Neural progenitor cell (in vitro differentiated cells): ENCODE results near the gene EMILIN2. TPM values are rescaled to one million over a fixed set of nuclear protein-coding genes. Genes with fewer than 3 reads are reported as not detected.
"Not testable (repeated sequence)": the region's sequence is repeated elsewhere in the genome, so short reads cannot be mapped to it uniquely, and the experiment has no call there.

ENCODE experiments used
- DNase-seq: peaks from one replicate; pipeline ENCODE4 v3.0.0-alpha.2; 2016; ENCODE audit warnings: low spot score
- H2AFZ ChIP-seq: fragments of 200-600 bp; sonication (generic); replicated peaks from 2 replicates; pipeline ENCODE4 v1.6.1; 2016; ENCODE audit warnings: antibody characterized with exemption
- H3F3A ChIP-seq: fragments of 200-600 bp; sonication (generic); 2 replicates; pipeline ENCODE4 v1.6.1; 2016; ENCODE audit warnings: antibody characterized with exemption, low read depth
- H3K27ac ChIP-seq: fragments of 200-600 bp; sonication (generic); 2 replicates; pipeline ENCODE4 v1.5.1; 2016; ENCODE audit warnings: mild to moderate bottlenecking
- H3K27me3 ChIP-seq: fragments of 200-600 bp; sonication (generic); 2 replicates; pipeline ENCODE4 v1.6.1; 2016; ENCODE audit warnings: mild to moderate bottlenecking, moderate library complexity
- H3K36me3 ChIP-seq: fragments of 200-600 bp; sonication (generic); 2 replicates; pipeline ENCODE4 v1.5.1; 2016
- H3K4me1 ChIP-seq: fragments of 200-600 bp; sonication (generic); 2 replicates; pipeline ENCODE4 v1.6.1; 2016; ENCODE audit warnings: mixed run types
- H3K4me2 ChIP-seq: fragments of 200-600 bp; sonication (generic); 2 replicates; pipeline ENCODE4 v1.6.1; 2016
- H3K4me3 ChIP-seq: fragments of 200-600 bp; sonication (generic); 2 replicates; pipeline ENCODE4 v1.5.1; 2016
- H3K79me2 ChIP-seq: fragments of 200-600 bp; sonication (generic); 2 replicates; pipeline ENCODE4 v1.6.1; 2016; ENCODE audit warnings: low read depth
- H3K9ac ChIP-seq: fragments of 200-600 bp; sonication (generic); 2 replicates; pipeline ENCODE4 v1.6.1; 2016
- H3K9me3 ChIP-seq: fragments of 200-600 bp; sonication (generic); 2 replicates; pipeline ENCODE4 v1.5.1; 2016; ENCODE audit warnings: low read depth
- H4K20me1 ChIP-seq: fragments of 200-600 bp; sonication (generic); 2 replicates; pipeline ENCODE4 v1.6.1; 2016; ENCODE audit warnings: low read depth
- H3K27ac Mint-ChIP-seq: 3 replicates; pipeline ENCODE4 v1.8.0; 2021; ENCODE audit warnings: mixed read lengths
- H3K27me3 Mint-ChIP-seq: 2 replicates; pipeline ENCODE4 v1.8.0; 2022; ENCODE audit warnings: low read depth, mild to moderate bottlenecking, inconsistent platforms, moderate library complexity, mixed read lengths; ENCODE audit not compliant: insufficient read depth
- H3K36me3 Mint-ChIP-seq: 3 replicates; pipeline ENCODE4 v1.8.0; 2021; ENCODE audit warnings: mixed read lengths
- H3K4me1 Mint-ChIP-seq: 3 replicates; pipeline ENCODE4 v1.8.0; 2021; ENCODE audit warnings: mixed read lengths
- H3K4me3 Mint-ChIP-seq: 3 replicates; pipeline ENCODE4 v1.8.0; 2021; ENCODE audit warnings: mild to moderate bottlenecking, moderate library complexity, mixed read lengths
- H3K9me3 Mint-ChIP-seq: 3 replicates; pipeline ENCODE4 v1.8.0; 2020; ENCODE audit warnings: mixed read lengths
- EZH2 ChIP-seq: fragments of 200-600 bp; sonication (generic); IDR thresholded peaks from 2 replicates; pipeline ENCODE4 v1.6.1; 2017; ENCODE audit warnings: antibody characterized with exemption, mild to moderate bottlenecking, moderate library complexity
- EZH2phosphoT487 ChIP-seq: fragments of 200-600 bp; sonication (generic); IDR thresholded peaks from 2 replicates; pipeline ENCODE4 v1.6.1; 2017; ENCODE audit warnings: antibody characterized with exemption
- total RNA-seq: library from RNA; depleted of rRNA; stranded (reverse); fragments of >200 nt; gene quantifications from 2 replicates; pipeline ENCODE4 v1.2.3, GENCODE V29; 2015; ENCODE audit warnings: low replicate concordance
- TF ChIP-seq, protein P1 (sequence below): fragments of 200-600 bp; sonication (generic); IDR thresholded peaks from 2 replicates; pipeline ENCODE4 v1.5.1; 2017; ENCODE audit warnings: antibody characterized with exemption, mild to moderate bottlenecking

EMILIN2 gene
- total RNA-seq, 1 donor from 2014 or later: 2.2 TPM

DNA sequence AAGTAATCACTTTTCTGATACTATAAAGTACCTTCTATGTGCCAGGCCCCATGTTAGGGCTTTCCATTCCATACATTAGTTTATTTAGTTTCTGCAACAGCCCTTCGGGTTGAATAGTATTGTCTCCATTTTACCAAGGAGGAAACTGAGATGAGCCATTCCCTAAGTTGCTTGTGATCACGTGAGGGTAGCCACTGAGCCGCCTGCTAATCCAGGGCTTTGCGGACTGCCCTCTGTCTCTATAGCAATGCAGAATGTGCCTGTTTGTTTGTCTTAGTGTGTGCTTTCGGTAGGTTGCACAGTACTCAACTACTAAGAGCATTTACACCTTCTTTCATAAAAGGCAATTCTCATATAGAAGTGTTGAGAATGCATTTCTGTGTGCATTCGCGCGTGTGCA, 5.0 kb downstream of the EMILIN2 start:
- peaks cover 36% of the 10 kb centered on the region for H3K27me3 ChIP-seq
- Mint-ChIP-seq H3K4me1 (peaks cover 23% of the 10 kb centered on the region), H3K9me3 (no peaks in the 10 kb centered on the region), H3K27ac (no peak overlapping the region), H3K36me3 (no peaks in the 10 kb centered on the region), H3K27me3 (peaks cover 25% of the 10 kb centered on the region), H3K4me3 (no peak overlapping the region)
- H4K20me1 ChIP-seq: no peaks in the 10 kb centered on the region
- no peaks in the 10 kb centered on the region for H3K79me2 ChIP-seq
- TF ChIP-seq EZH2 (no peak), EZH2phosphoT487 (no peak)
- no peak overlapping the region for H3K4me2 ChIP-seq
- H3K27ac ChIP-seq: no peak overlapping the region
- no peak overlapping the region for H2AFZ ChIP-seq
- H3K4me1 ChIP-seq: peaks cover 25% of the 10 kb centered on the region
- H3K36me3 ChIP-seq: no peaks in the 10 kb centered on the region
- DNase-seq: peak; percentile 38
- no peak overlapping the region for H3K4me3 ChIP-seq
- no peaks in the 10 kb centered on the region for H3K9me3 ChIP-seq
- H3K9ac ChIP-seq: no peak overlapping the region
- peaks cover 14% of the 10 kb centered on the region for H3F3A ChIP-seq

DNA sequence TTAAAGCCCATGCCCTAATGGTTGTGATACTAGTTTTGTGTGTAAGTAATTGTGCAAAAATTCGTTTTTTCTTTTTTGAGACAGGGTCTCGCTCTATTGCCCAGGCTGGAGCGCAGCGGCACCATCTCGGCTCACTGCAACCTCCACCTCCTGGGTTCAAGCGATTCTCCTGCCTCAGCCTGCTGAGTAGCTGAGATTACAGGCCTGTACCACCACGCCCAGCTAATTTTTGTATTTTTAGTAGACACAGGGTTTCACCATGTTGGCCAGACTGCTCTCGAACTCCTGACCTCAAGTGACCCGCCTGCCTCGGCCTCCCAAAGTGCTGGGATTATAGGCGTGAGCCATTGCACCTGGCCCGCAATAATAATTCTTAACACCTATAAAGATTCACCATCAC, 5.7 kb downstream of the EMILIN2 start:
- Mint-ChIP-seq H3K27me3 (peaks cover 25% of the 10 kb centered on the region), H3K4me1 (peaks cover 23% of the 10 kb centered on the region)
- not testable (repeated sequence) for H3K27ac ChIP-seq, H3K4me3 Mint-ChIP-seq, H3K4me3 ChIP-seq, H3K4me2 ChIP-seq, H3K79me2 ChIP-seq, H3K9ac ChIP-seq, H2AFZ ChIP-seq, H3K27ac Mint-ChIP-seq, H4K20me1 ChIP-seq, H3K9me3 ChIP-seq, DNase-seq, H3K36me3 ChIP-seq, H3K9me3 Mint-ChIP-seq, H3K36me3 Mint-ChIP-seq
- Histone ChIP-seq H3K27me3 (peaks cover 30% of the 10 kb centered on the region), H3K4me1 (peaks cover 25% of the 10 kb centered on the region), H3F3A (peaks cover 14% of the 10 kb centered on the region)

DNA sequence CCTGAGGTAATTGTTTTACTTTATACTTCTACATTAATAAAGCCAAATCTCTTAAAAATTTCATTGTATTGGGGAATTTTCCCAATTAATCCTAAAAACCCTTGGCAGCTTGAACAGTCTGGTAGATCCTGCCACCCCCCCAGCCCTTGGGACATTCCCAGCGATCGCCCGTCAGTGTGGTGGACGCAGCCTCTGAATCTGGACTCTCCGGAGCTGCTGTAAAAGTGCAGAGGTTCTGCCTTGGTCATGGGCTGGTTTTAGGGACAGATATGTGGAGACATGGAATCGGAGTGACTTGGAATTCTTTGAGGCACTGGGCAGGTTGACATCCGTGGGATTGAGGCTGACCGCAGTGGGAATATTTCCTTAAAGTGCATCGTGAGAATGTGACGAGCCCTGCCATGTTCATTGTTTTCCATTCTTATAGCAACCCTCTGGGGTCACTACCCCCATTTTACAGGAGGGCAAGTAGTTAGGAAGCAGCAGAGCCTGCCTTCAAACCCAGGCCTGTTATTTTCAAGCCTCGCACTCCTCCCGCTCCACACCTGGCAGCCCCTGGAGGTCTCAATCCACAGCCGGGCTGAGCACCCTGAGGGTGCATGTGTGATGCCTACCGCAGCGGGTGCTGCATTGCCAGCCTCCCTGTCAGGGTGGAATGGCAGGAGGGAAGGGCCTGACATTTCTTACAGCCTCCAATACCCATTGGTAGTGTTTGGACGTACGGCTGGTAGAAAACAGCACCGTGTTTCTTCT, 6.5 kb downstream of the EMILIN2 start:
- H3K9me3 Mint-ChIP-seq: no peaks in the 10 kb centered on the region
- no peak overlapping the region for H3K27ac Mint-ChIP-seq
- Histone ChIP-seq H3K27ac (no peak overlapping the region), H2AFZ (peak overlapping the region; percentile 8), H3K79me2 (no peaks in the 10 kb centered on the region), H3K9me3 (no peaks in the 10 kb centered on the region), H3K4me2 (peak overlapping the region; percentile 11), H3K4me1 (peaks cover 25% of the 10 kb centered on the region), H3K27me3 (peaks cover 21% of the 10 kb centered on the region), H3K9ac (no peak overlapping the region), H3F3A (peaks cover 9% of the 10 kb centered on the region), H4K20me1 (no peaks in the 10 kb centered on the region), H3K4me3 (no peak overlapping the region), H3K36me3 (no peaks in the 10 kb centered on the region)
- DNase-seq: no peak
- TF ChIP-seq EZH2 (no peak), EZH2phosphoT487 (no peak)
- TF ChIP-seq, protein P1, sequence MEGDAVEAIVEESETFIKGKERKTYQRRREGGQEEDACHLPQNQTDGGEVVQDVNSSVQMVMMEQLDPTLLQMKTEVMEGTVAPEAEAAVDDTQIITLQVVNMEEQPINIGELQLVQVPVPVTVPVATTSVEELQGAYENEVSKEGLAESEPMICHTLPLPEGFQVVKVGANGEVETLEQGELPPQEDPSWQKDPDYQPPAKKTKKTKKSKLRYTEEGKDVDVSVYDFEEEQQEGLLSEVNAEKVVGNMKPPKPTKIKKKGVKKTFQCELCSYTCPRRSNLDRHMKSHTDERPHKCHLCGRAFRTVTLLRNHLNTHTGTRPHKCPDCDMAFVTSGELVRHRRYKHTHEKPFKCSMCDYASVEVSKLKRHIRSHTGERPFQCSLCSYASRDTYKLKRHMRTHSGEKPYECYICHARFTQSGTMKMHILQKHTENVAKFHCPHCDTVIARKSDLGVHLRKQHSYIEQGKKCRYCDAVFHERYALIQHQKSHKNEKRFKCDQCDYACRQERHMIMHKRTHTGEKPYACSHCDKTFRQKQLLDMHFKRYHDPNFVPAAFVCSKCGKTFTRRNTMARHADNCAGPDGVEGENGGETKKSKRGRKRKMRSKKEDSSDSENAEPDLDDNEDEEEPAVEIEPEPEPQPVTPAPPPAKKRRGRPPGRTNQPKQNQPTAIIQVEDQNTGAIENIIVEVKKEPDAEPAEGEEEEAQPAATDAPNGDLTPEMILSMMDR: no peak
- peaks cover 17% of the 10 kb centered on the region for H3K27me3 Mint-ChIP-seq
- H3K4me3 Mint-ChIP-seq: no peak overlapping the region
- peaks cover 17% of the 10 kb centered on the region for H3K4me1 Mint-ChIP-seq
- no peaks in the 10 kb centered on the region for H3K36me3 Mint-ChIP-seq

DNA sequence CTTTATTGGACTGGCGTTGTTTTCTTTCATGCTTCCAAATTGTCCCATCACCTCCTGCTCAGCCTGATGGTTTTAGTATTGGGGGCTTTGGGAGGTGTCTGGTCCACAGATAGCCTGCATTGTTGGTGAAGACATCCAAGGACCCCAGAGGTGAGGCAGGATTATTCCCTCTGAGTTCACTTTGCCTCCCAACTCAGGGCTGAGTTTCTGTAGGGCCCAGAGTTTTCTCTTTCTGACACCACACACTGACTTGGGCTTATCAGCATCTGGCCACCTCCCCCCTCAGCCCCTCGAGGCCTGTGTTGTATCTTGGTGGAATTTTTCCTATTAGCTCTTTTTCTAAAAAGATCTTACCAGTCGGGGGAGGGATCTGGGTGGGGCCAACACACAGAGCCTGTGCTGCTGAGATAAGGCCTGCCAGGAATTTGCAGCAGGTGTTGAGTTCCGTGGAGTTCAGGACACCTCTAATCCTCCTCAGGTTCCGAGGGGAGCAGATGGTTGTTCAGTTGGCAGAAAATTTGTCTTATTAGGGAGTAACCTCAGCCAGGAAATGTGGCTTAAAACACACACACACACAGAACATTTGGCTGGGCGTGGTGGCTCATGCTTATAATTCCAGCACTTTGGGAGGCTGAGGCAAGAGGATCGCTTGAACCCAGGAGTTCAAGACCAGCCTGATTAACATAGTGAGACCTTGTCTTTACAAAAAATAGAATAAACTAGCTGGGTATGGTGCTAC, 7.3 kb downstream of the EMILIN2 start:
- Mint-ChIP-seq H3K36me3 (no peaks in the 10 kb centered on the region), H3K9me3 (no peaks in the 10 kb centered on the region), H3K27me3 (peaks cover 11% of the 10 kb centered on the region), H3K4me3 (no peak overlapping the region), H3K4me1 (peaks cover 17% of the 10 kb centered on the region), H3K27ac (no peak overlapping the region)
- DNase-seq: peak; percentile 31
- Histone ChIP-seq H3K36me3 (no peaks in the 10 kb centered on the region), H4K20me1 (no peaks in the 10 kb centered on the region), H3K4me3 (no peak overlapping the region), H3K4me2 (peak overlapping the region; percentile 11), H2AFZ (peak overlapping the region; percentile 8), H3K9ac (no peak overlapping the region), H3K27me3 (peaks cover 13% of the 10 kb centered on the region), H3K27ac (no peak overlapping the region), H3K79me2 (no peaks in the 10 kb centered on the region), H3K4me1 (peaks cover 25% of the 10 kb centered on the region), H3K9me3 (no peaks in the 10 kb centered on the region), H3F3A (peaks cover 1% of the 10 kb centered on the region)
- no peak for TF ChIP-seq EZH2
- TF ChIP-seq, protein P1: no peak
- no peak for TF ChIP-seq EZH2phosphoT487
